ENCODE data around the gene SF3B3.
"Not testable (repeated sequence)": the region's sequence is repeated elsewhere in the genome, so short reads cannot be mapped to it uniquely, and the experiment has no call there.

The SF3B3 gene

GRCh38 chr16:70615945-70616344, 92.3 kb downstream of the SF3B3 start:
- no peak for DNase-seq (ENCODE audit: low spot score)

- not testable (repeated sequence) for DNase-seq (ENCODE audit: low spot score)
Measured at GRCh38 chr16:70621864-70622263, 98.2 kb downstream of the SF3B3 start.
